Measurements from ENCODE around the gene WDR74. TPM values are rescaled to one million over a fixed set of nuclear protein-coding genes. Genes with fewer than 3 reads are reported as not detected.
"Not testable (repeated sequence)": the region's sequence is repeated elsewhere in the genome, so short reads cannot be mapped to it uniquely, and the experiment has no call there.

WDR74 gene
- total and polyA plus RNA-seq, 9 donors: 25.1 to 70.6 (median 53.3) TPM

DNA sequence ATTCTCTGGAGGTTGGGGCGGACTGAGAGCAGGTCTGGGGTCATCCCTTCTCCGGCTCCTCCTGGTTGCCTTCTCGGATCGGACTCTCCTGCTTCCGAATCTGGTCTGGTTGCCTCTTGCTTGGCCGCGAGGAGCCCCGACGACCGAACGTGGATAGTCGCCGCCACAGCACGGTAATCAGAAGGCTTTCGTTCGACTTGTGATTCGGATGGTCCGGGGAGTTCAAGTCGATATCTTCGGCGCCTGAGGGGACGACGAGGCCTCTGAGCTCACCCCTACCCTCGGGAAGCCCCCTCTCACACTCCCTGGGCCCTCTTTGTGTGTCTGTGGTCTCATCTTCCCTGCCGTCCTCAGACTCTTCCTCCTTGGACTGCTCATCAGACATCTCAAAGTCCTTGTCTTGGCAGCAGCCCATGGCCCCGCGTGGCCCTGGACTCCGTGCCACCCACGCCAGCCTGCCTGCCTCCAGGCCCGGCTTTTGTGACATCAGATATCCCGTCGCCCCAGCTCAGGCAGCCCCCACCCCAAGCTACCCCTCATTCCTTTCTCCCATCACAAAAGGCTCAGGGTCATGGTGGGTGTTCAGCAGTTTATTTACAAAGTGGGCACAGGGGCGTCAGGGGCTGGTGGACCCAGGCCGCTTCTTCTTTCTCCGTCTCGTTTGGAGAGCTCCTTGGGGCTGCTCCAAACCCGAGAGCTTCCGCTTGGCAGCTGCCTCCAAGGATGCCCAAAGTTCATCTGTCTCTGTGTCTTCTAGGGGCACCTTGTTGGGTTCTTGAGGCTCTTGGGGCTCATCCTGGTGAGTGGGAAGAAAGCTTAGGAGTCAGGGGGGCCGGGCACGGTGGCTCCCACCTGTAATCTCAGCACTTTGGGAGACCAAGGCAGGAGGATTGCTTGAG is 6.8 kb downstream of the WDR74 start, which contains the start of gene TEX54:
Gene TEX54, minus strand, starts transcription at position 506 of the 899 bp plus-strand sequence.
- TF ChIP-seq EP300 (IDR thresholded peaks at IDR 0.05) (no peak), POLR2A (IDR thresholded peaks at IDR 0.05) (no peak), CTCF (IDR thresholded peaks at IDR 0.05) (no peak)
- Histone ChIP-seq H3K36me3 (no peaks in the 10 kb centered on the region), H3K27me3 (no peaks in the 10 kb centered on the region), H3K4me3 (peak within 1 kb of the TSS; percentile 96), H3K9me3 (no peaks in the 10 kb centered on the region), H3K27ac (peak within 1 kb of the TSS; percentile 90 to 96), H3K4me1 (ENCODE audit: insufficient read depth) (peaks cover 9% of the 10 kb centered on the region)
- 6 to 8% (median 6%) methylated on average over 40 of the region's 40 CpGs for WGBS, 3 donors
- intact Hi-C loops (cut with DNase I): loop anchor here in 2 of 4 donors (2.0 to 5.0 kb wide), 2 partner anchors 45 to 46 kb away; partner anchors contain the start of gene TMEM179B (in 2 of the 2)
- DNase-seq: peak; percentile 36 to 67 (median 58)

GRCh38 chr11:62831520-62832335 is 7.7 kb downstream of the WDR74 start, which contains the start of gene STX5:
Gene STX5, minus strand, starts transcription at chr11:62832051. Its CDS starts 808 bp downstream, at chr11:62831243.
- TF ChIP-seq CTCF (IDR thresholded peaks at IDR 0.05): peak in 1 of 3 donors; percentile 25
- no peak for TF ChIP-seq EP300 (IDR thresholded peaks at IDR 0.05)
- TF ChIP-seq POLR2A (IDR thresholded peaks at IDR 0.05): peak; percentile 96
- Histone ChIP-seq H3K27ac (peak within 1 kb of the TSS; percentile 90 to 96), H3K36me3 (no peaks in the 10 kb centered on the region), H3K9me3 (no peaks in the 10 kb centered on the region), H3K27me3 (no peaks in the 10 kb centered on the region), H3K4me3 (peak within 1 kb of the TSS; percentile 96), H3K4me1 (ENCODE audit: insufficient read depth) (peaks cover 9% of the 10 kb centered on the region)
- peak; percentile 99 to 100 (median 100) for DNase-seq
- intact Hi-C loops (cut with DNase I): loop anchor here in 2 of 4 donors (2.0 to 5.0 kb wide), 3 partner anchors 27 to 45 kb away; partner anchors contain the start of genes TMEM179B (in 2 of the 2) and NXF1 (in 1 of the 2)
- 0 to 2% (median 0%) methylated on average over 55 to 65 of the region's 65 CpGs for WGBS, 3 donors

GRCh38 chr11:62830904-62831519 is 8.4 kb downstream of the WDR74 start:
- Histone ChIP-seq H3K36me3 (no peaks in the 10 kb centered on the region), H3K4me1 (ENCODE audit: insufficient read depth) (peaks cover 9% of the 10 kb centered on the region)

GRCh38 chr11:62828130-62828529 is 11.3 kb downstream of the WDR74 start:
- 87 to 93% (median 88%) methylated on average over 8 of the region's 8 CpGs for WGBS, 3 donors
- intact Hi-C loops (cut with DNase I); H3K27ac ChIP-seq; H3K4me3 ChIP-seq; H3K4me1 ChIP-seq (ENCODE audit: insufficient read depth); H3K36me3 ChIP-seq; DNase-seq; H3K27me3 ChIP-seq; H3K9me3 ChIP-seq: not testable (repeated sequence)

More at GRCh38 chr11:62830904-62831519, 8.4 kb downstream of the WDR74 start:
- TF ChIP-seq CTCF (IDR thresholded peaks at IDR 0.05) (no peak), POLR2A (IDR thresholded peaks at IDR 0.05) (peak; percentile 19)
- WGBS, 3 donors: 0 to 1% (median 0%) methylated on average over 33 of the region's 33 CpGs
- no peaks in the 10 kb centered on the region for H3K9me3 ChIP-seq
- intact Hi-C loops (cut with DNase I): loop anchor here in 1 of 4 donors (2.0 to 5.0 kb wide), 2 partner anchors 26 to 44 kb away; partner anchors contain the start of genes NXF1 and TMEM179B
- peak overlapping the region; percentile 96 for H3K4me3 ChIP-seq
- H3K27ac ChIP-seq: peak overlapping the region; percentile 90 to 96
- H3K27me3 ChIP-seq: no peaks in the 10 kb centered on the region
- DNase-seq: peak in 1 of 5 donors; percentile 34

Measured in ovary (tissue), 9 donors.